H1 (cell line): ENCODE measurements around the gene POLD1. TPM values are rescaled to one million over a fixed set of nuclear protein-coding genes. Genes with fewer than 3 reads are reported as not detected.

ENCODE experiments used
- CBX8 ChIP-seq: fragments of 300-800, 300-1000 bp; sonication (generic); IDR thresholded peaks from 2 replicates; pipeline ENCODE4 v1.7.1; 2016; ENCODE audit warnings: low read depth, low read length, borderline replicate concordance
- polyA plus RNA-seq, 7 experiments: library from polyadenylated mRNA; depleted of rRNA in 3 of 7; stranded (reverse) in 5 of 7; unstranded in 2 of 7; fragments of >200 nt in 5 of 7; fragments of 200-250 nt in 2 of 7; gene quantifications; 1 replicate in 5 of 7; 2 replicates in 1 of 7; 4 replicates in 1 of 7; pipeline versions ENCODE4 v1.2.1 to v1.2.3, GENCODE V29; 2011 to 2013; ENCODE audit warnings: missing spikeins in 2 of 7, mixed read lengths in 2 of 7
- total RNA-seq: library from RNA; stranded (reverse); fragmentation: NEBNext Ultra II Directional; extraction: Animal tissue kit (Norgen Biotek cat#: 25700); gene quantifications from 2 replicates; pipeline ENCODE4 v1.2.1, GENCODE V29; 2021
- TF ChIP-seq, protein P1 (sequence below): fragments of 300-600 bp; sonication (generic); IDR thresholded peaks from 2 replicates; pipeline ENCODE4 v1.7.1; 2012; ENCODE audit warnings: low read length, moderate library complexity, mild to moderate bottlenecking, inconsistent platforms; ENCODE audit not compliant: insufficient replicate concordance

POLD1 gene
- total and polyA plus RNA-seq, 2 of the 8 experiments (the other 6 are each of a cell fraction or from before 2014, with no cell fraction given), result 141 to 142 TPM

DNA sequence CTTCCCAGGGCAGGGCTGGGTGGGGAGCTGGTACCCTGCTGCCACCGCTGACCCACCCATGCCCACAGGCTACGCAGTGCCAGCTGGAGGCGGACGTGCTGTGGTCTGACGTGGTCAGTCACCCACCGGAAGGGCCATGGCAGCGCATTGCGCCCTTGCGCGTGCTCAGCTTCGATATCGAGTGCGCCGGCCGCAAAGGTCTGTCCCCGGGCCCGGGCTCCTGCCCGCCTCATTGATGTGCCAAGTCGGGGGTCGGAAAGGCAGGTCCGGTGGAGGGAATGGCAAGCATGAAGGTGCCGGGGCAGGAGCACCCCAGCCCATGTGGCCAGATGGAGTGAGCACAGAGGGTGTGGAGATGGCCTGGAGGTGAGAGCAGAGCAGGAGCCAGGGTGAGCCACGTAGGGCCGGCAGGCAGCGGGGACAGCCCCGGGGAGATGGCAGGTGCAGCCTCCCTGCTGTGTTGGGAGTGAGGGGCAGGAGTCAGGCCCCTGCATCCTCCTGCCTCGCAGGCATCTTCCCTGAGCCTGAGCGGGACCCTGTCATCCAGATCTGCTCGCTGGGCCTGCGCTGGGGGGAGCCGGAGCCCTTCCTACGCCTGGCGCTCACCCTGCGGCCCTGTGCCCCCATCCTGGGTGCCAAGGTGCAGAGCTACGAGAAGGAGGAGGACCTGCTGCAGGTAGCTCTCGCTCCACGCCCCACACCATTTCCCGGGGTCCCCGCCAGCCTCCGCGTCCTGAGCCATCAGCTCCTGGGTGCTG is 18.6 kb downstream of the POLD1 start (continued):
- TF ChIP-seq, protein P1, sequence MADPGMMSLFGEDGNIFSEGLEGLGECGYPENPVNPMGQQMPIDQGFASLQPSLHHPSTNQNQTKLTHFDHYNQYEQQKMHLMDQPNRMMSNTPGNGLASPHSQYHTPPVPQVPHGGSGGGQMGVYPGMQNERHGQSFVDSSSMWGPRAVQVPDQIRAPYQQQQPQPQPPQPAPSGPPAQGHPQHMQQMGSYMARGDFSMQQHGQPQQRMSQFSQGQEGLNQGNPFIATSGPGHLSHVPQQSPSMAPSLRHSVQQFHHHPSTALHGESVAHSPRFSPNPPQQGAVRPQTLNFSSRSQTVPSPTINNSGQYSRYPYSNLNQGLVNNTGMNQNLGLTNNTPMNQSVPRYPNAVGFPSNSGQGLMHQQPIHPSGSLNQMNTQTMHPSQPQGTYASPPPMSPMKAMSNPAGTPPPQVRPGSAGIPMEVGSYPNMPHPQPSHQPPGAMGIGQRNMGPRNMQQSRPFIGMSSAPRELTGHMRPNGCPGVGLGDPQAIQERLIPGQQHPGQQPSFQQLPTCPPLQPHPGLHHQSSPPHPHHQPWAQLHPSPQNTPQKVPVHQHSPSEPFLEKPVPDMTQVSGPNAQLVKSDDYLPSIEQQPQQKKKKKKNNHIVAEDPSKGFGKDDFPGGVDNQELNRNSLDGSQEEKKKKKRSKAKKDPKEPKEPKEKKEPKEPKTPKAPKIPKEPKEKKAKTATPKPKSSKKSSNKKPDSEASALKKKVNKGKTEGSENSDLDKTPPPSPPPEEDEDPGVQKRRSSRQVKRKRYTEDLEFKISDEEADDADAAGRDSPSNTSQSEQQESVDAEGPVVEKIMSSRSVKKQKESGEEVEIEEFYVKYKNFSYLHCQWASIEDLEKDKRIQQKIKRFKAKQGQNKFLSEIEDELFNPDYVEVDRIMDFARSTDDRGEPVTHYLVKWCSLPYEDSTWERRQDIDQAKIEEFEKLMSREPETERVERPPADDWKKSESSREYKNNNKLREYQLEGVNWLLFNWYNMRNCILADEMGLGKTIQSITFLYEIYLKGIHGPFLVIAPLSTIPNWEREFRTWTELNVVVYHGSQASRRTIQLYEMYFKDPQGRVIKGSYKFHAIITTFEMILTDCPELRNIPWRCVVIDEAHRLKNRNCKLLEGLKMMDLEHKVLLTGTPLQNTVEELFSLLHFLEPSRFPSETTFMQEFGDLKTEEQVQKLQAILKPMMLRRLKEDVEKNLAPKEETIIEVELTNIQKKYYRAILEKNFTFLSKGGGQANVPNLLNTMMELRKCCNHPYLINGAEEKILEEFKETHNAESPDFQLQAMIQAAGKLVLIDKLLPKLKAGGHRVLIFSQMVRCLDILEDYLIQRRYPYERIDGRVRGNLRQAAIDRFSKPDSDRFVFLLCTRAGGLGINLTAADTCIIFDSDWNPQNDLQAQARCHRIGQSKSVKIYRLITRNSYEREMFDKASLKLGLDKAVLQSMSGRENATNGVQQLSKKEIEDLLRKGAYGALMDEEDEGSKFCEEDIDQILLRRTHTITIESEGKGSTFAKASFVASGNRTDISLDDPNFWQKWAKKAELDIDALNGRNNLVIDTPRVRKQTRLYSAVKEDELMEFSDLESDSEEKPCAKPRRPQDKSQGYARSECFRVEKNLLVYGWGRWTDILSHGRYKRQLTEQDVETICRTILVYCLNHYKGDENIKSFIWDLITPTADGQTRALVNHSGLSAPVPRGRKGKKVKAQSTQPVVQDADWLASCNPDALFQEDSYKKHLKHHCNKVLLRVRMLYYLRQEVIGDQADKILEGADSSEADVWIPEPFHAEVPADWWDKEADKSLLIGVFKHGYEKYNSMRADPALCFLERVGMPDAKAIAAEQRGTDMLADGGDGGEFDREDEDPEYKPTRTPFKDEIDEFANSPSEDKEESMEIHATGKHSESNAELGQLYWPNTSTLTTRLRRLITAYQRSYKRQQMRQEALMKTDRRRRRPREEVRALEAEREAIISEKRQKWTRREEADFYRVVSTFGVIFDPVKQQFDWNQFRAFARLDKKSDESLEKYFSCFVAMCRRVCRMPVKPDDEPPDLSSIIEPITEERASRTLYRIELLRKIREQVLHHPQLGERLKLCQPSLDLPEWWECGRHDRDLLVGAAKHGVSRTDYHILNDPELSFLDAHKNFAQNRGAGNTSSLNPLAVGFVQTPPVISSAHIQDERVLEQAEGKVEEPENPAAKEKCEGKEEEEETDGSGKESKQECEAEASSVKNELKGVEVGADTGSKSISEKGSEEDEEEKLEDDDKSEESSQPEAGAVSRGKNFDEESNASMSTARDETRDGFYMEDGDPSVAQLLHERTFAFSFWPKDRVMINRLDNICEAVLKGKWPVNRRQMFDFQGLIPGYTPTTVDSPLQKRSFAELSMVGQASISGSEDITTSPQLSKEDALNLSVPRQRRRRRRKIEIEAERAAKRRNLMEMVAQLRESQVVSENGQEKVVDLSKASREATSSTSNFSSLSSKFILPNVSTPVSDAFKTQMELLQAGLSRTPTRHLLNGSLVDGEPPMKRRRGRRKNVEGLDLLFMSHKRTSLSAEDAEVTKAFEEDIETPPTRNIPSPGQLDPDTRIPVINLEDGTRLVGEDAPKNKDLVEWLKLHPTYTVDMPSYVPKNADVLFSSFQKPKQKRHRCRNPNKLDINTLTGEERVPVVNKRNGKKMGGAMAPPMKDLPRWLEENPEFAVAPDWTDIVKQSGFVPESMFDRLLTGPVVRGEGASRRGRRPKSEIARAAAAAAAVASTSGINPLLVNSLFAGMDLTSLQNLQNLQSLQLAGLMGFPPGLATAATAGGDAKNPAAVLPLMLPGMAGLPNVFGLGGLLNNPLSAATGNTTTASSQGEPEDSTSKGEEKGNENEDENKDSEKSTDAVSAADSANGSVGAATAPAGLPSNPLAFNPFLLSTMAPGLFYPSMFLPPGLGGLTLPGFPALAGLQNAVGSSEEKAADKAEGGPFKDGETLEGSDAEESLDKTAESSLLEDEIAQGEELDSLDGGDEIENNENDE, result no peak
- TF ChIP-seq CBX8, result no peak
